COLO829 (cell line): Measurements from ENCODE around the gene ZNF532.

Source experiments
- DNase-seq: peaks from one replicate; pipeline ENCODE4 v3.0.0; 2012; ENCODE audit warnings: low spot score

ZNF532 gene

DNA sequence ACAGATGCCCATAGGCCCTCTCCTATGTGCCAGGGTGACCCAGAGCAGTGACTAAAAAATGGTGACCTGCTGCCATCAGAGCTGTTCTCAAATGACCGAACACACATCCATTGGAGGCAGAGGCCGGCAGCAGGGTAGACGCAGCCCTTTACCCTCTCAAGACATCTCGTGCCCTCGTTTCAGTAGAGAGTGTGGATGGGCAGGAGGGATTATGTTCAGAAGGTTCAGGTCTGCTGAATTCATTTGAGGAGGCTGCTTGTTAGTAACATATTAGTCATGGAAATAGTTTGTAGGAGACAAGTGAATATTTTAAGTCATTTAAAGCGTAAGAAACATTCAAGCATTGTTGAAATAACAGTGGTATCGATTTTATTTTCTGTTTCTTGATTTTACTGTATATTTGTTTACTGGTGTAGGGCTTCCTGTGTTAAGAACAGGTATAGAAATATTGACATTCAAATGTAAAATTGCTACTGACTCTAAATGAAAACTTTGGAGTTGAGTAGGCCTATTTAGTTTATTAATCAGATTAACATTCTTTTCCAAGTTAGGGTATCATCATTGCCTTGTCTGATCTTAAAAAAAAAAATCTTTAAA lies 82.6 kb downstream of the ZNF532 start:
- DNase-seq, result no peak

DNA sequence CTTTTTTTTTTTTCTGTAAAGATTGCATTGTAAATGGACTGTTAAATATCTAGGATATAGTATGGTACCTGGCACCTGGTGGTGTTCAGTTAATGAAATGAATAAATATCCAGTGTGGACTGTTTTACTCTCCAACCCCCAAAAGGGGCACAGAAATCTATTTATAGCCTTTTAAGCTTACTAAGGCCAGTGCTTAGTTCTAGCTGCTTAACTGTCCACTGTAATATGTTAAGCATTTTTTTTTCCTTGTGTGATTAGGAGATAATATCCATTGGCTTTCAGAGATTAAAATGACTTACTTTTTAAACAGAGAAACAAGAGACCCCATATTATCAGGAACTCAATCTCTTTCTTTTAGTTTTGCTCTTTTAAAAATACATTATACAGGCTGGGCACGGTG lies 84.4 kb downstream of the ZNF532 start:
- no peak for DNase-seq

DNA sequence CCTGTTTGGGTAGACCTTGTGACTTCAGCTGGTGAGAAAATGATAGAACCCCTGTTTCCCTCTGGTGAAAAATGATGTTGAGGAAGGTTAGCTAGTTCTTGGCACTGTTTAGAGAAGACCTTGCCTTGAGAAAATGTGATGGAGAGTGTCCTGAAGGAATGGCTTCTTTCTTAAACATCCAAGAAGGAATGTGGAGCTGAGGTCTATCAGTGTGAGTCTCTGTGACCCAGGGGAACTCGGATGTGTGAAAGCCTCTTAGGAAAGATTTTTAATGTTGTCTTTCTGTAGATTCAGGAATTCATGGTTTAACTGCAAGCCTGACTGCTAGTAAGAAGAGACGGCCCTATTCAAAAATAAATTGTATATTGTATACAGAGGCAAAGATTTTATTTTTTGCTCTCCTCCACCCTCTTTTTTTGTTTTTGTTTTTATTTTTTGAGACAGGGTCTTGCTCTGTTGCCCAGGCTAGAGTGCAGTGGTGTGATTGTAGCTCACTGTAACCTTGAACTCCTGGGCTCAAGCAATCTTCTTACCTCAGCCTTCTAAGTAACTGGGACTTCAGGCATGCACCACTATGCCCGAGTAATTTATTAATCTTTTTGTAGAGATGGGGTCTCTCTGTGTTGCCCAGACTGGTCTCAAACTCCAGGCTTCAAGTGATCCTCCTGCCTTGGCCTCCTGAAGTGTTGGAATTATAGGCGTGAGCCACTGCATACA lies 87.5 kb downstream of the ZNF532 start:
- DNase-seq, result no peak

DNA sequence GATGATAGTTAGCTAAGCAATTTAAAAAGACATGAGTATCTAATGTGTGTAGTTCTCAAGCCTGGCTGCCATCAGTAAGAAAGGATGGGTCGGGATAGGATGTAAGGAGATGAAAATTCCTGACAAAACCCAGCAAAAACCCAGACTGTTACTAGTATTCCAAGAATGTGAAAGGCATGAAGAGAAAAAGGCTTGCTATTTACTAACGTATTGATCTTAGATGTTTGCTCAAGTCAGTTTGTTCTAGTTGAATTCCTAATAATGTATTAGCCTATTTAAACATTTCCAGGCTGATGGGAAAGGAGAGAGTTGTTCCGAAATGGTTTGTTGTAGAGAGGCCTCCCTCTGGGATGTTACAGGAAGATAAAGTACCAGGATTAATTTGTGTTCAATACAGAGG lies 88.2 kb downstream of the ZNF532 start:
- DNase-seq, result no peak

DNA sequence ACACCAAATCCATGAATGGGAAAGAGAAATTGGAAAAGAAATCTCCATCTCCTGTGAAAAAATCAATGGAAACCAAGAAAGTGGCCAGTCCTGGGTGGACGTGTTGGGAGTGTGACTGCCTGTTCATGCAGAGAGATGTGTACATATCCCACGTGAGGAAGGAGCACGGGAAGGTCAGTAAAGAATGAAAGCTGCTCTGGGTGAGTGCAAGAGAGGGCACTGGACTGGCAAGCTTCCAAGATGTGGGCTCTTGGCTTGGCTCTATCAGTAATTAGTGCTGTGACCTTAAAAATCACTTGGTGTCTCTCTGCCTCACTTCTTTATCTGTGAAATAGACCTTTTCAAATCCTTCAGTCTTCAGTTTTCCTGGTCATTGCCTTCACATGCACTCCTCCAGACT lies 89.0 kb downstream of the ZNF532 start:
- peak; percentile 39 for DNase-seq

DNA sequence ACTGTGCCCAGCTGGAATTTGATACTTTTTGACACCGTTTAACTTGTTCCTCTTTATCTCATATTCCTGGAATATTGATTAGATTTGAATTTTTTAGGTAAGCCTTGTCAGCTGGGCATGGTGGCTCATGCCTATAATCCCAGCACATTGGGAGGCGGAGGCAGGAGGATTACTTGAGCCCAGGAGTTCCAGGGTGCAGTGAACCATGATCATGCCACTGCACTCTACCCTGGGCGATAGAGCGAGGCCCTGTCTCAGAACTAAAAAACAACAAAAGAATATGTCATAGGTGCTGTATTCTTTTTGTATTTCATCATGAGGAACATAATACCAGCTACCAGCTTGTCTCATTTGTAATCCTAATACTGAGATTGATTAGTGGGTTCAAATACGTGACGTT lies 90.3 kb downstream of the ZNF532 start:
- DNase-seq, result no peak

DNA sequence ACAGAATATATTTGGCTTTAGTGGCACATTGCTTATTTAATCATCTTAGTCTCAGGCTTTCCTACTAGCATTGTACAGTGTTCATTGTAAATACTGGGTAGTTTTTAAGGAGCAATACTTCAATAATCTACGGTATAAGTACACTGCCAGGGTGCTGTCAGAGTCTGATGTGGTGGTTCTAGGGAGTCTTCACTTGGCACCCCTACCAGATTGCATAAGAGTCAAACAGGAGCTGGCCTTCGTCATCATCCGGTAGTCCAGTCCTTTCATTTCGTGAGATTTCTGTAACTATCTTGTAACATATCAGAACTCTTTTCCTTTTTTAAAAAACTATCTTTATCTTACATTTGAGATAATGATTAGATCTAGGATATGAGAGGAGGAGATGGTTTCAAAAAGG lies 91.1 kb downstream of the ZNF532 start:
- DNase-seq, result no peak

DNA sequence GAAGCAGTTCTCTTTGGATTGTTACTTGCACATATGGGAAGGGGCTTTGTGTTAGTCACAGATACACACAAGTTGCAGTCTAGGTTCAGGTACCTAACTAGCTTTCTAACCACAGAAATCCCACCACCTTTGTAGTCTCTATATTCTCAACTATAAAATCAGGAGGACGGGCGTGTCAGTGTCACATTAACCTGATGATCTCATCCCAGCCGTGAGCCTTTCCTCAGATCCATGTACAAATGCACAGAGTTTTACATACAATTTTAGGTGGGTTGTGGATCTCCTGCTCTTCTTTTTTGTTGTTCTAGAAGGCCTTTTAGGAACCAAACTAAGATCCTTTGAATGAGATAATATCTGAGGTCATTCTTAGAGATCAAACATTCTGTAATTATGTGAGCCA lies 94.0 kb downstream of the ZNF532 start:
- no peak for DNase-seq

DNA sequence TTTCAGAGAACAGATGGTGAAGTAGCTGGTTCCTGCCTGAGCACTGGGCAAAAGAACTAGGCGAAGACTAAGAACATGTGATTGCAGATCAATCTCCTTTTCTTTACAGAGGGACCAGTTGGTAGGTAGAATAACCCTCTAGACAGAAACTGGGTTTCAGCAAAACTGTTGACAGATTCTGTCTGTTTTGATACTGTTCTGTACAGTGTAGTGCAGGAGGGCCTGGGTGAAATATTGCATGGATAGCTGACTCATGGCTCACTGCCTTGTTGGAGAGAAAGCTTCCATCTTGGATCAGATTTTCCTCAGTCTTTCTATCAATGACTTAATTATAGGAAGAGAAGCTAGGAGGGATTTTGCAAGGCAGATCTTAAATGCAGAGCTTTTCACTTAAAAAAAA lies 95.8 kb downstream of the ZNF532 start:
- DNase-seq, result no peak

DNA sequence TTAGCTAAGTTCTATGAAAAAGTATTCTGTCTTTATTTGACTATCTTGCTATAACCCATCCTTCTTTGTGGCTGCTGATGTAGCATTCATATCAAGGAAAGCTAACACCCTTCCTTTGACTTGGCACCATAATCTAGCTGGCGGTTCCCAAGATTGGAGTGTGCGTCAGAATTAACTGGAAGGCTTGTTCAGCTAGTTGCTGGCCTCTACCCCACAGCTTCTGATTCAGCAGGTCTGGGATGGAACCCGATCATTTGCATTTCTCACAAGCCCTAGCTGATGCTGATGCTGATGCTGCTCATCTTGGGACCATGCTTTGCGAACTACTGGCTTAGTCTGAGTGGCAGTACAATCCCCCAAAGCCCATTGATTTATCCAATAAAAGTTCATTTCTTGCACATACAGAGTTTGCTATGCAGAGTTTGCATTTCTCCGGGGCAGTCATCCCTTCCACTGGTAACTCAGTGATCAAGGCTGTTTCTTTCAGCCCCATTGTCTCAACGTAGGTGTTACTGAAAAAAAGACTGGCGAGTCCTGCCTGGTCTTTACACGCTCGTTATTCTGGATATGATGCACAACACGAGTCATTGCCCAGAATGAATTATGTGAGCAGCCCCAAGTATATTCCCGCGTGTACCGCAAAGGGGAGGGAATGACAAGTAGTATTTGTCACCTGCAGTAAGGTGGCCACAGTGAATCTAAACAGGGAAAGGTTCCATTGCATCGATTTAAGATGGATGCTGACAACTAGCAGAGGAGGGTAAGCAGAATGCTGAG lies 96.5 kb downstream of the ZNF532 start:
- no peak for DNase-seq

DNA sequence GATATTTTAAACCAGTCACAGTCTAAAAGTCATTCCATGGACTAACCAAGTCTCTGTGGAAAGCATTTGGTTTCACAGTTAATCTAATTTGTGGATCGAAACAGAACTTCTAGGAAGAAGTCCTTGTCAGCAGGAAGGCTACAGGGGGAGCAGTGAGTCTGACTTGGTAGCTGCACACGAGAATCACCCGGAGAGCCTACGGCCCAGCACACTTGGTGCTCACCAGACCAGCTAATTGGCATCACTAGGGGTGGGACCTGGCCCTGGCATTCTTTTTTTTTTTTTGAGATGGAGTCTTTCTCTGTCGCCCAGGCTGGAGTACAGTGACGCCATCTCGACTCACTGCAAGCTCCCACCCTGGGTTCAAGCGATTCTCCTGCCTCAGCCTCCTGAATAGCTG lies 97.7 kb downstream of the ZNF532 start:
- DNase-seq, result no peak

DNA sequence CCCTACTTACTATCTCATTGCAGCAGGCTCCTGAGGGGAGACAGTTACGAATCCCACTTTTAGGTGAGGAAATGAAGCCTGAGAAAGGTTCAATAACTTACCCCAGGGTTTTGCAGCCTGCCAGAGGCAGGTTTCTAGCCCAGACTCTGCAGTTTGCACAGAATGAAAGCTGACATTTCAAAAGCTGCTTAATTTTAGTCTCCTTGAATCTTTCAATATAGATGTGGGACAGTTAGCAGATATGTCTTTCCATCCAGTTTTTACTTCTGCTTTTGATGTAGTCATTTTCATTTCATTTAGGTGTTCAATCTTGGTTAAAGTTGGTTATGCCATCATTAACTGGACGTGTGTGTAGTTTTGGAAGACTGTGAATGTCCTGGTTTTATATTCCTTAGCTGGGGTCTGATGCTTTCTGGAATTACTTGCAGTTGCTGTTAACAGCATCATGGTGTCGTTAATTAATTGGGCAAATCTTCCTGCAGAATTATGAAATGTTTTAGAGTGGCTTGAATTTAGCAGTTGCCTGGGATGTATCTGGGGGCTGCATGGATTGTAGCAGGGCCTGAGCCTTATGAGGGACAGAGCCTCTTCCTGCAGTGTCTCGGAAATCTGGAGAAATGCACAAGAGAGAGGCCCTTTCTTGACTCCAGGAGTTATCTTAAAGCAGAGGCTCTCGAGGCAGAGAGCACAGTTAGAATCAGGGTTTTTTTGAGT lies 100.8 kb downstream of the ZNF532 start:
- DNase-seq, result no peak

DNA sequence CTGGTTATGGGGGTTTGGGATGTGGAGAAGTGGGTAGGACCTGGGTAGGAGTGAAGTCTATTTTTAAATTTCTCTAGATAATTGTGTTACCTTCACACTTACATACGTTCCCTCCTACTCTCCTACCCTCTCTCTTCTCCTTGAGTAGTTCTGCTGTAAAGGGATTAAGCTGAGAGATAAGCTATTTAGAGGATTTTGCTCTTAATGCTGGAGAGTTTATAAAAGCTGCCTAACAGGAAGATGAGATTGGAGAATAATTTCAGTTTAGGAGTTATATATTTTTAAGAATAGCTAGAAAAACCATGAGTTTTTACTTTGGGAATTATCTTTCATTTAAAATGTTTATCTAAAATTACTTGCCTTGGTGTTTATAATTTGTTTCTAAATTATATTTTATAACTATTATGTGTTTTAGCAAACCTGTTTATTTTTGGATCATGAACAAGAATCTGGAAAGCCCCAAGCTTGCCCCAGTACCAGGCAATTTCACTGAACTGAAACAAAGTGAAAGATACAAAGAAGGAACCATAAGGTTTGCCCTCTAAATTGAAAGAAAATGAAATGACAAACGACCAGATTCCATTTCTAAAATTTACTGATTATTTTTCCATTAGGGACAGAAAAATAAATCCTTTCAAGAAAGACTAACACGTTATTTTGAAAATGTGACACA lies 101.5 kb downstream of the ZNF532 start:
- DNase-seq, result no peak

DNA sequence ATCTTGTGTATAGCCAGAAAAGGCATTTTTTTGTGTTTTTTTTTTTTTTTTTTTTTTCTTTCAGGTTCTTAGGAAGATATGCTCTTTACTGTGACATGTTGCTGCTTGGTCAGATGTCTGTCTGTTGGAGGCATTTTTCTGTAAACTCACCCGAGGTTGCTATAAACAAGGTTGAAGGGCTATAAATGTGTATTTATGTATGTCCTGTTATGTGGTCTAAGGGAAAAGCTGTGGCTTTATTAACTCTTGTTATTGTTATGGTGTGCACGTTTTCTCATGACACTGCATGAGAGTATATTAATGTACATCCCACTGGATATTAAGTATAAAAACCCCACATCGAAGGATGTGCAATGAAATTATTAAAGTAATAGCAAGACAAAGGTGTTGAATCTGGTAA lies 102.0 kb downstream of the ZNF532 start:
- DNase-seq, result no peak

DNA sequence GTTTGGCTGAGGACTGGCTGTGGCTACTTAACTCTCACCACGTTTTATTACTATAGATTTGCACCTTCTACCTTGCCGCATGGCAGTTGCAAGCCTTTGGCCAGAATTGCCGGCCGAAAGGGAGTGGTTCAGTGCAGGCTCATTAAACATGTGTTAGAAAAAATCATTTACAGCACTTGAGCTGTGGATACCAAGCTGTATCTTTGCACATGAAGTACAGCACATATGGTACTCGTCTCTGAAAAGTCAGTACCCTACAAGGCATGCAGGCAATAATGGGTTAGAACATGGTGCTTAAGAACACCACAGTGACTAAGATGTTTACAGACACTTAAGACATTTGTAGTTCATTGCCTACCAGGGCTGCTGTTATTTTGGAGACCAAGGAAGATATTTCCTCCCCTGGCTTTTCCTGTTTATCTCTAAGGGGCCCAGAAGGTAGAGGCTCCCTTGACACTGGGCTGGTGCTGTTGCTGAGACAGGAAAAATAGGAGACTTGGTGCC lies 103.1 kb downstream of the ZNF532 start:
- no peak for DNase-seq

DNA sequence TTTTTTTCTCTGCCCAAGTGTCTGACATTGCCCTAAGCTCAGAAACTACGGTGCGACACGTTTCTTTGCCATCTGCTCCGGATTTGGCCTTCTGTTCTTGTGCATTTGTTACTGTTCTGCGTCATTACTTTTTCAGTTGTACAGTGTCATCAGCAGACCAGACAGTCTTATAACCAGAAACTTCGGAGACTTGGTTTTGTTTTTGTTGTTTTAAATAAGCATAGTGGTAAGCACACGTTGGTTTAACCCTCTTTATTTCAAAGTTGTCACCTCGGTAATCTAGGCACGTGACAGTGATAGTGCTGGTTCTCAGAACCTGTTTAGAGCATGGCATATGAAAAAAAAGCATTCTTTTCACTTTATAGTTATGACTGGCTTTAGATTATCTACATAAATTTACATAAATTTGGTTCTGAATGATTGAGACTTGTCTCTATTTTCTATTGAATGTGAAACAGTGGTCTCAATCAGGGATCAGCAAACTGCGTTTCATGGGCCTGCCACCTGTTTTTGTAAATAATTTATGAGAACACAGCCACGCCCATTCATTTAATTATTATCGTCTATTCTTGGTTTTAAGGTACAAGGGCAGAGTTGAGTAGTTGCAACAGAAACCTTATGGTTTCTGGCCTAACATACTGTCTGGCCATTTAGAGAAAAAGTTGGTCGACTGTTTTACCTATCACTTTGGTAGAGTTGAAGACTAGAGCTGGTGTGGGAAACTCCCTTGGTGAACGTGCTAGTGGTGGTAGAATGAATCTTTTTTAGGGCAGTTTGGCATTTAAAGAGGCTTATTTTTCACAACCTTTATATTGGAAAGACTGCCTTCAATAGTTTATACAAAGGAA lies 106.5 kb downstream of the ZNF532 start:
- DNase-seq, result no peak

DNA sequence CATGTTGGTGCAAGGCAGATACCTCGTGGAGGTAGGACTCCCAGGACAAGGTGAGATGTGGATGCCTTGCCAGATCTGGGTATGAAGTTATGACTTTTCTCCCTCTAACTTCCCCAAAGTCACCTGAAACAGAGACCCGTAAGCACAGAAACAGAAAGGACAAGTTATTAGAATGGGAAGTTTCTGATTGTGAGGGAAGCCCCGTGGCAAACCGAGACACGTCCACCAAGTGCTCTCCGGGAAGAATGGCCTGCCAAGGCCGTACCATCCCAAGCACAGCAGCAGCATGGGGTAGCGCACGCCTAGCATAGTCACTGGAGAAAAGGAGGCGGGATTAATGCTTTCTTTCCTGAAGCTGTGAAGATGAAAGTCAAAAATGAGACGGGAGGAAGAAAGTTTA lies 110.6 kb downstream of the ZNF532 start:
- no peak for DNase-seq

DNA sequence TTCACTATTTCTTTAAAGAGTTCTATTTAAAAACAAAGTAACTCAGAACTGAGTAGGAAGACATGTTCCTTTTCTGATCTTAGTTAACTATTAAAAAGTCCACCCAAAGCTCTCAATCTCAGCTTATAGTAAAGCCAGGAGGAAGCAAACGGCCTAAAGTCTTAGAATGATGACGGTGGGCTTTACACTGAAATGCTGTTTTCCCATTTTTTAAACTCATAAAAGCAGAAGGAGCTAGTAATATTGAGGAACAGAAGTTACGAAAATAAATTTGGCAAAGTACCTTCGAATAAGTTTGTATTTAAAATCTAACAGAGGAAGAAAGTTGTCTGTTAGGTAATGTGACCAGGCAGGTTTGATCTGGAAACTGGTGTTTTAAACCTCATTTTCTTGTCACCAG lies 111.1 kb downstream of the ZNF532 start:
- no peak for DNase-seq

DNA sequence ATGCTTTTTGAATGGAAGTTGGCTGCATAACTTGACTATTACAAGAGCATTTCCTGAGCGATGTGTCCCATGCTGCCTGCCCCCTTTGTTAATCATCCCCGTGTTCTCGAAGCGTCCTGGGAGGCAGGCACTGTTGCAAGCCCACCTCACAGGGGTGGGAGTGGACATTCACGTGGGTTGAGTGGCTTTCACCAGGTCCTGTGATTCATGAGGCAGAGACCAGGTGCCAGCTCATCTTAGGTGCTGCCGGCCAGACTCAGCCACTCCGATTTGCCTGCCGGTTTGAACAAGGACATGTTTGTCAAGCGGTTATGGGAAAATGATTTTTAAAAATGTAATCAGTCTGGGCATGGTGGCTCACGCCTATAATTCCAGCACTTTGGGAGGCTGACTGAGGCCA lies 112.5 kb downstream of the ZNF532 start:
- no peak for DNase-seq

DNA sequence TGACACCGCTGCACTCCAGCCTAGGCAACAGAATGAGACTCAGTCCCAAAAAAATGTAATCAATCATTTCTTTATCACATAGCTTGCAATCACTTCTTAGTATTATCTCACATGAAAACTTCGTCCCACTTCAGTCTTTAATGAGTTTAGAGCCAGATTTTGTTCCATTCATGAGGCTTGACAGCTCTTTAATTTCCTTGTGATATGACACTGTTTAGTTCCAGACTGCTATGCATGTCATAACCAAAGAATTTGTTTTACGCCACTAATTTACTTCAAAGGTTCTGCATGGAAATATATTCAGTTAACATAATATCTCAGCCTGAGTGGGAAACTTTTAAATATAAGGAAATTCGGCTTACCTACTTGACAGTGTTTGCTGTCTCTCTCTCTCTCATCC lies 113.1 kb downstream of the ZNF532 start:
- DNase-seq, result no peak

DNA sequence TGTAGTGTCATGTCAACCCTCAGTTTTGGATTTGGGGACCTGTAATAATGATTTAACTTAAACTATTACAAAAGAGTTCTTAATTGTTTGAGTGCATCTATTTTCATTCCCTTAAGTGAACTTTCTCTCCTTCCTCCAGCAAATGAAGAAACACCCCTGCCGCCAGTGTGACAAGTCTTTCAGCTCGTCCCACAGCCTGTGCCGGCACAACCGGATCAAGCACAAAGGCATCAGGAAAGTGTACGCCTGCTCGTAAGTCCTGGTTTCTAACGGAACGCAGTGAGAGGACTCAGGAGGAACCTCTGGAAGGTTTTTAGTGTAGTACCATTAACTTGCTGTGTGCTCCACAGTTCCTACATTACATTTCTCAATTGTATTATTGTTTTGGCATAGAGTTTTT lies 114.2 kb downstream of the ZNF532 start:
- DNase-seq, result no peak
